RPMI8226 (cell line): ENCODE results near the gene URM1.

Source experiments
- DNase-seq: peaks from one replicate; pipeline ENCODE4 v3.0.0-alpha.2; 2015

URM1 gene

DNA sequence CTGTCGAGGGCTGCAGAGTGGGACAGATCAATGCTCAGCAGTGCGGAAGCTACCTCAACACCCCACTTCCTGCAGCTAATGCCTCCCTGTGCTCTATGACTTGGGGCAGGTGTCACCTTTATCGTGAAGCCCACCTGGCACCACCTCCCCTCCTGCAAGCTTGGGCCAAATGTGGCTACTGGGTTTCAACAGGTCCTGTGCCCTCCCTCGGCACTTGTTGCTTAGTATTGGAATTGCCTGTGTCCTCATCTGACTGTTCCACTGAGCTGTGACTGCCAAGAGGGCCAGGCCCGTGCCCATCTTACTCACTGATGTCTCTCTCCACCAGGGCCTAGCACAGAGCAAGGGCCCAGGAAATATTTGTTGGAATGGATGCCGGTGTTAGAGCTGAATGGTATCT is 21.4 kb upstream of the URM1 start:
- DNase-seq = no peak

DNA sequence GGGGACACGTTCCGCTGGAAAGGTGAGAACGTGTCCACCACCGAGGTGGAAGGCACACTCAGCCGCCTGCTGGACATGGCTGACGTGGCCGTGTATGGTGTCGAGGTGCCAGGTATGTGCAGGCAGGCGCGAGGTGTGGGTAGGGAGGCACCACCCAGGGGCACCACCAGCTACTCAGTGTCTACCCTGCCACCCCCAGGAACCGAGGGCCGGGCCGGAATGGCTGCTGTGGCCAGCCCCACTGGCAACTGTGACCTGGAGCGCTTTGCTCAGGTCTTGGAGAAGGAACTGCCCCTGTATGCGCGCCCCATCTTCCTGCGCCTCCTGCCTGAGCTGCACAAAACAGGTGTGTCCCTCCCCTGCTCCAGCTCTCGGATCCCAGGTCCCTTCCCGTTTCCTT is 15.7 kb upstream of the URM1 start:
- no peak for DNase-seq

GRCh38 chr9:128358090-128358489 is 13.1 kb upstream of the URM1 start:
- no peak for DNase-seq

- no peak for DNase-seq
Observed at GRCh38 chr9:128358861-128359260, 12.3 kb upstream of the URM1 start.

DNA sequence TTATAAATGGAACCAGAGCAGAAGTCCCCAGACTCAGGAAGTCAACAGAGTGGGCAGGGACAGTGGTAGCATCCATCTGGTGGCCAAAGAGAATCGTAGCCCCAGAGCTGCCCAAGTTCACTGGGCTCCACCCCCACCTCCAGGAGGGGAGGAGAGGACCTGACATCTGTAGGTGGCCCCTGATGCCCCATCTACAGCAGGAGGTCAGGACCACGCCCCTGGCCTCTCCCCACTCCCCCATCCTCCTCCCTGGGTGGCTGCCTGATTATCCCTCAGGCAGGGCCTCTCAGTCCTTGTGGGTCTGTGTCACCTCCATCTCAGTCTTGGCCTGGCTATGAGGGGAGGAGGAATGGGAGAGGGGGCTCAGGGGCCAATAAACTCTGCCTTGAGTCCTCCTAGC is 10.3 kb upstream of the URM1 start:
- DNase-seq = no peak

DNA sequence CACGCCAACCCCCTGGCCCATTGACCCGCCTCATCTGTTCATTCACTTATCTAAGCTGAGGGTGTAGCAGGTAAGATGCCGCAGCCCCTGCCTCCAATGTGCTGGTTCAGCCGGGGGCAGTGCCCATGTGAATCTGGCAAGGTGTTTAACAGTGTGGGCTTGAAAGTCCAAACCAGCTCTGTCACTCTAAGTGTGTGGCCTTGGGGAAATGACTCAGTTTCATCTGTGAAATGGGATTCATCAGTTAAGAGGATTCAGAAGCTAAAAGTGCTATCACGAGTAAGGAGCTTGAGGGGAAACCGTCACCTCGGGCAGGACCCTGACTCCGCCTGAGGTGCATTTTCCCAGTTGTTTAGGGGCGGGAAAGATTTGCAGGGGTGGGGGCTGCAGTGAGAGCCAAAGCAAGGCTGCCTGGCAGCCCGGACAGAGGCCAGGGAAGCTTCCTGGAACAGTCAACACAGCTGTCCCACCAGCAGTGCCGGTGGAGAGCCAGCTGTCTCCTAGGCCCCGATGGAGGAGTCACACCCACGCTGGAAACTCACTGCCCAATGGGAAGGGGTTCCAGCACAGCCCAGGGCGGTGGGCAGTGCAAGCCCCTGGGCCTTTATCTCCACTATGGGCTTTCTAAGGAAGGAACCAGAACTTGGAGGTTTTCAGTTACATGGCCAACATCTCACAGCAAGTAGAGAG is 9.7 kb upstream of the URM1 start:
- DNase-seq = no peak

GRCh38 chr9:128361986-128362646 is 9.1 kb upstream of the URM1 start:
- DNase-seq = peak; percentile 81

- no peak for DNase-seq
Observed at GRCh38 chr9:128362774-128363173, 8.4 kb upstream of the URM1 start.

- no peak for DNase-seq
Observed at GRCh38 chr9:128365525-128365924, 5.6 kb upstream of the URM1 start.

- DNase-seq = no peak
Observed at GRCh38 chr9:128369024-128369706, 2.0 kb upstream of the URM1 start.

DNA sequence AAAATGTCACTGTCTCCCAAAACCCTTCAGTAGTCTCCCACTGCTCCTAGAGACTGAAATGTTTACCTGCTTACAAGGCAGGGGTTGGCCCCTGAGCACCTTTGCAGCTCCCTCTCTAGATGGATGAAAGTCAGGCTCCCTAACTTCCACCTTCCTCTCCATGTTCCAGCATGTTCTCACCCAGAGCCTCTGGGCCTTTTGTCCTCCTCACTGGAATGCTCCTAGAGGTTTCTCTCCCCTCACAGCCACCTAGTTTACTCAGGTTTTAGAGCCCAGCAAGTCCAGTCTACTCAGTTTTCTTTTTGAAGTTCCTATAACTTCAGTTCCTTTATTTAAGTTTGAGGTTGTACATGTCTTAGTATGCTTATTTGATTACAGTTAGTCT is 815 bp upstream of the URM1 start:
- DNase-seq = no peak

DNA sequence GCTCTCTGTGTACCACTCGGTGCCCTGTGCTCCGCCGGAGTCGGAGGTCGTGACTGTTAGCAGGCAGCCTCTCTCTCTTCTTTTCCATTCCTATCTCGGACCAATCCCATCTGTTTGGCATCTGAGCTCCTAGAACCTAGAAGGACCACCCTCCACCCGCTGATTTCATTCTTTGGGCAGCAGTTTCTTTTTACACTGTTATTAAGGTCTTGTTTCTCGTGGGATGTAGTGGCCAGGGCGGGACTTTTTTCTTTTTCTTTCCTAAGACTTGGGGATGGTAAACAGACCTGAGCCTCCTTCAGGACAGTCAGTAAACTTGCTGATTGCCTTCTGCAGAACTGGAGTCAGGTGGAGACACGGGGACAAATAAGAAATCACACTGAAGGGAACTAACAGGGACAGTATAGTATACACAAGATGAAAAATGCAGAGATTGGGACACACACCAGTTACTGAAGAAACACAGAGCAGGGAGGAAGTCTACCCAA is 500 bp downstream of the URM1 start:
- no peak for DNase-seq

- DNase-seq = no peak
Observed at GRCh38 chr9:128372188-128372641, 1.0 kb downstream of the URM1 start.

DNA sequence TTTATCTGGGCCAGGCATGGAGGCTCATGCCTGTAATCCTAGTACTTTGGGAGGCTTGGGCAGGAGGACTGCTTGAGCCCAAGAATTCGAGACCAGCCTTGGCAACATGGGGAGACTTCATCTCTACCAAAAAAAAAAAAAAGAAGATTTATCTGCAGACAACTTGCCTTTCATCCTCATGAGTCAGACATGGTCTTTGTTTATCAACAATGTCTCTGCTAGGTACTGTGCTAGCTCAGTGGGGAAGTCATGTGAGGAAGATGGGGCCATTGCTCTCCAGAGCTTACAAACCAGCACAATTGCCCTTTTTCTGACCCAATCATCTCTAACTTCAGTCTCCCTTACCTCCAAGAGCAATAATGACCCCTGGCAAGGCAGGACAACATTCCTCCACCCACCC is 1.6 kb downstream of the URM1 start:
- no peak for DNase-seq

- DNase-seq = no peak
Observed at GRCh38 chr9:128374221-128374675, 3.1 kb downstream of the URM1 start.

DNA sequence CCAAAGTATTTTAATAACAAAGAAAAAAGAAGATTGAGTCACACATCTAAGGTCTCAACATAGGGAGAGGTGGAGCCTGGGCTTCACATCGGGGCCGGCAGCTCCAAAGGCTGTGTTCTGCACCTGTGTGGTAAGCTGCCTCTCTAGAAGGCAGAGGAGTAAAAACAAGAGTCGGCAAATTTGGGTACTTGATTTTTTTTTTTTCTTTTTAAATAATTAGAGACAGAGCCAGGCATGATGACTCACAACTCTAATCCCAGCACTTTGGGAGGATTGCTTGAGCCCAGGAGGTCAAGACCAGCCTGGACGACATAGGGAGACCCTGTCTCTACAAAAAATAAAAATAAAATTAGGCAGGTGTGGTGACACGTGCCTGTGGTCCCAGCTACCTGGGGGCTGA is 4.7 kb downstream of the URM1 start:
- no peak for DNase-seq

DNA sequence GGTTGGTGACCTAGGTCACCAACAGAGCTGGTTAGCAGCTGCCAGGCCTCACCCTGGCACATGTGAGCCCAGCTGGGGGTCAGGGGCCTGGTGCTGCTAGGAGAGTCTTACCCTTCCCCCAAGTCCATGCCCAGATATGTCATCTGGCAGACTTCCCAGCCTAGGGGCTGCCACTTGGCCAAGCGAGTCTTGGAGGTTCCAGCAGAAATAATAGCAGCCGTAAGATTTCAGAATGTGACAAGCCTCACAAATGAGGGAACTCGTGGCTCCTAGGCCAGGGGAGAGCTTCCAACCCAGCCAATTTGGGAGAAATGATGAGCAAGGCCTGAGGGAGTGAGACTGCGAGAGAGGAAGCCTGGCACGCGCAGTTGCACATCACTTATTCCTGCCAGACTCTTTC is 11.1 kb downstream of the URM1 start:
- peak; percentile 34 for DNase-seq

DNA sequence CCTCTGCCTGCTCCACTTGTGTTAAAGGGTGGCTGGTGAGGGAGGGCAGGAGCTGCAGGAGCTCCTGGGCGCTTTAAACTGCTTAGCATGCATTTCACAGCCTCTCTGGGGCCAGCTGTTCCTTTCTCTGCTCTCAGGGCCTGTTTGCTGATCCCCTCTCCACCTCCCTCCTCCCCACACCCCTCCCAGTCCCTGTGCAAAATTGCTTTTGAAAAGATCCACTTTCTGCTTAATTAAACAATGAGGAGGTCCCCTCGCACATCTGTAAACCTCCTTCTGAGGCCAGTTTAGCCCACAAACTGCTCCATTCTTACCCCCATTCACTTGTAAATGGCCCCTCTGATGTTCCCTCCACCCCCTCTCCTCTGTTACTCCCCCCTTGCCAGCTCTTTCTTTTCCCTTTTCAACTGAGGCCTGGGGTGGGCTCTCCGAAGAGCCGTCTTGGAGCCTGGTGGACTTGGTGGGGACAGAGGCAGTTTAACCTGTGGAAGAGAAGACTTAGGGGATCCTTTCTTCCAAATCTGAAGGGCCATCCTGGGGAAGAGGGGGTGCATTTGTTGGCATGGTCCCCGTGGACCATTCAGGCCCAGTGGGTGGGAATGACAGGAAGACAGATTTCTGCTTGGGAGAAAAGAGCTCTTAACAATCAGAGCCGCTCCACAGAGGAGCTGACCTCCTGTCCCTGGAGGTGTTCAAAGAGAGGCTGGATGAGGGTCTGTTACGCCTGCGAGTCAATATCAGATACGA is 12.0 kb downstream of the URM1 start:
- DNase-seq = peak; percentile 32

- DNase-seq = no peak
Observed at GRCh38 chr9:128383791-128384190, 12.6 kb downstream of the URM1 start.

- no peak for DNase-seq
Observed at GRCh38 chr9:128384801-128385495, 13.8 kb downstream of the URM1 start.

GRCh38 chr9:128385496-128386460 is 14.6 kb downstream of the URM1 start:
- DNase-seq = no peak
